ENCODE results near the gene BEST4. TPM values are rescaled to one million over a fixed set of nuclear protein-coding genes. Genes with fewer than 3 reads are reported as not detected.

The BEST4 gene
- total RNA-seq, 1 donor, result not detected

GRCh38 chr1:44780583-44781121 lies 7.3 kb downstream of the BEST4 start:
- TF ChIP-seq CTCF (IDR thresholded peaks at IDR 0.05; ENCODE audit: insufficient read depth, low read depth, low read length), result no peak
- H3K4me3 ChIP-seq (ENCODE audit: low read depth, low read length), result no peak overlapping the region
- DNase-seq (ENCODE audit: low read depth), result no peak

GRCh38 chr1:44778705-44779576 lies 9.0 kb downstream of the BEST4 start:
- no peak for TF ChIP-seq CTCF (IDR thresholded peaks at IDR 0.05; ENCODE audit: insufficient read depth, low read depth, low read length)
- DNase-seq (ENCODE audit: low read depth), result no peak
- no peak overlapping the region for H3K4me3 ChIP-seq (ENCODE audit: low read depth, low read length)

DNA sequence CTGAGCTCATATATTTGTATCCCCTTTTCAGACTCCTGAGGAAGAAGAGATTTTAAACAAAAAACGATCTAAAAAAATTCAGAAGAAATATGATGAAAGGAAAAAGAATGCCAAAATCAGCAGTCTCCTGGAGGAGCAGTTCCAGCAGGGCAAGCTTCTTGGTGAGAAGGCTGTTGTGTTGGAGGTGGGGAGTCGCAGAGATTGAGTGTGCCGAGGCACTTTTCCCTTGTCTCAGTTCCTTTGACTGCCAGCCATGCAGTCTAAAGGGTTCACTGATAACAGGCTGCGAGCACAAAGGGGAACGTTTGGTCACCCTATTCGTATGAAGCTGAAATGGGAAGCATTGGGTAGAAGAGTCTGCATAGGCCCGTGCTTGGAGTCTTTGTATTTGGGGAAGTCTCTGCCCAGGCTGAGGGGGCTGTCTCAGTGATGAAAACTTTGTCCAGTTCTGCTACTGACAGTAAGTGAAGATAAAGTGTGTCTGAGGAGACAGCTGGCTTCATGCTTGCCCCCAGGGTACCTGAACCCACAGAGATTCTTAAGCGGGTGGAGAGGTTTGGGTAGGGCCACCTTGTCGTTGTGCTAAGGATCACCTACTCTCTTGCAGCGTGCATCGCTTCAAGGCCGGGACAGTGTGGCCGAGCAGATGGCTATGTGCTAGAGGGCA lies 9.9 kb downstream of the BEST4 start:
- no peak for TF ChIP-seq CTCF (IDR thresholded peaks at IDR 0.05; ENCODE audit: insufficient read depth, low read depth, low read length)
- DNase-seq (ENCODE audit: low read depth), result no peak
- peak overlapping the region; percentile 6 for H3K4me3 ChIP-seq (ENCODE audit: low read depth, low read length)

- no peak for DNase-seq (ENCODE audit: low read depth)
- TF ChIP-seq CTCF (IDR thresholded peaks at IDR 0.05; ENCODE audit: insufficient read depth, low read depth, low read length), result no peak
- H3K4me3 ChIP-seq (ENCODE audit: low read depth, low read length), result peak overlapping the region; percentile 95
These were observed 10.4 kb downstream of the BEST4 start for GRCh38 chr1:44777547-44777946.

DNA sequence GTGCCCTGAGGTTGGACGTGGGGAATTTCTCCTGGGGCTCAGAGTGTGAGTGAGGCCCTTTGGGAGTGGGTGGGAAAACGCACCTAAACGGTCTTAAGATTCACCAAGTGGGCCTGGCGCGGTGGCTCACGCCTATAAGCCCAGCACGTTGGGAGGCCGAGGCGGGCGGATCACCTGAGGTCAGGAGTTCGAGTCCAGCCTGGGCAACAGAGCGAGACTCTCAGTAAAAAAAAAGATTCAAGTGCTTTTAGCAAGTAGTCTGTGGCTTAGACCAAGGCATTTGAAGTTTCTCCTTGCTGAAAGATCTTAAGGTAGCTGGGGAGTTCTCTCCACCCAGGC lies 11.3 kb downstream of the BEST4 start:
- no peak for TF ChIP-seq CTCF (IDR thresholded peaks at IDR 0.05; ENCODE audit: insufficient read depth, low read depth, low read length)
- DNase-seq (ENCODE audit: low read depth), result no peak
- H3K4me3 ChIP-seq (ENCODE audit: low read depth, low read length), result peak overlapping the region; percentile 95

DNA sequence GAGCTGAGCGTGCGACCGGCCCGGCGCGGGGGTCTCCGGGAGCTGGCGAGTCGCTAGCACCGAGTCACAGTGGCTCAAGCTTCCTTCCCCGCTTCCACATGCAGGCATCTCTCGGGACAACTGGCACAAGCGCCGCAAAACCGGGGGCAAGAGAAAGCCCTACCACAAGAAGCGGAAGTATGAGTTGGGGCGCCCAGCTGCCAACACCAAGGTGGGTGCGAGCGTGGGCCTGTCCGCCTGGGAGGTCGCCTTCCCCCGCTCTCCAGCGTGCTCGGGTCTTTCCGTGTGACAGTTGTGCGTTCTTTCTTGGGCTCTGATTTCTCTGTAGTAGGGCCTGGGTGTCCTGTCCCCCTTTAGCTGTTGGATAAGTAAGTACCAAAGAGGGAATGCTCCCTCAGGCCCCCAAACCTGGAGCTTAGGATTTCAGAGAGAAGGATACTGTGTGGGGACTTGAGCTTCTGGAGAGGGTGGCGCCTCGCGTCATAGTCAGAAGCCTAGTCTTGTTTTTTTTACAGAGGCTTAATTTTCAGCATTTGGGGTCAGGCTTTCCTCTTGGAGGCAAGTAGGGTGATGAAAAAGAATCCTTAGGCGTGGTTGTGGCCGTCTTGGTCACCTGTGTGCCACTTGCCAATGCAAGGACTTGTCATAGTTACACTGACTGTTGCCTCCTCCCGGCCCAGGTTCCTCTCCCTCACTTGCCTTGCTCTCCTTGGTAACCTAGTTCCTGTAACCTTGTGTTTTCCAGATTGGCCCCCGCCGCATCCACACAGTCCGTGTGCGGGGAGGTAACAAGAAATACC lies 11.8 kb downstream of the BEST4 start:
- TF ChIP-seq CTCF (IDR thresholded peaks at IDR 0.05; ENCODE audit: insufficient read depth, low read depth, low read length), result no peak
- peak overlapping the region; percentile 95 for H3K4me3 ChIP-seq (ENCODE audit: low read depth, low read length)
- DNase-seq (ENCODE audit: low read depth), result peak; percentile 27

Data from fibroblast of villous mesenchyme (primary cell).